A673 (cell line): ENCODE data around the gene MPHOSPH9.

Experiments
- CTCF ChIP-seq: fragments of 300-800, 200-600 bp; sonication (generic); conservative IDR thresholded peaks from 2 replicates; pipeline ENCODE4 v1.5.1; 2017; ENCODE audit warnings: low read depth, mild to moderate bottlenecking, antibody characterized with exemption, low read length, moderate library complexity, mixed read lengths
- EZH2 ChIP-seq: fragments of 200-600 bp; sonication (generic); IDR thresholded peaks from 2 replicates; pipeline ENCODE4 v1.6.1; 2017; ENCODE audit warnings: borderline replicate concordance, low read depth, mild to moderate bottlenecking, mixed read lengths, antibody characterized with exemption, low read length; ENCODE audit not compliant: poor library complexity, severe bottlenecking

- TF ChIP-seq EZH2 (no peak), CTCF (no peak)
Observed at GRCh38 chr12:123115409-123116121, 117.4 kb downstream of the MPHOSPH9 start.
